K562 (cell line): Measurements from ENCODE around the gene ULK1. TPM values are rescaled to one million over a fixed set of nuclear protein-coding genes. Genes with fewer than 3 reads are reported as not detected.

Experiments used
- CTCF ChIP-seq, 3 experiments: IDR thresholded peaks in 2 of 3; conservative IDR thresholded peaks in 1 of 3; 2 replicates each; pipeline ENCODE4 v1.5.1; 2011 to 2012; ENCODE audit warnings: low read length in 3 of 3, mild to moderate bottlenecking in 3 of 3, control low read depth in 2 of 3, improper control_type of control experiment in 1 of 3, inconsistent platforms in 1 of 3, low read depth in 1 of 3, mixed read lengths in 1 of 3, moderate library complexity in 1 of 3; ENCODE audit not compliant: insufficient read depth in 2 of 3
- CXXC5 ChIP-seq: fragments of 250-450 bp; sonication (Bioruptor Pico); IDR thresholded peaks from 2 replicates; pipeline ENCODE4 v1.8.0; 2022; ENCODE audit warnings: inconsistent platforms, mild to moderate bottlenecking, moderate library complexity
- GMEB1 ChIP-seq: fragments of 250-450 bp; sonication (Bioruptor Pico); IDR thresholded peaks from 2 replicates; pipeline ENCODE4 v1.4.0; 2020; ENCODE audit warnings: mild to moderate bottlenecking
- HMGN3 ChIP-seq: IDR thresholded peaks from 2 replicates; pipeline ENCODE4 v1.6.1; 2011; ENCODE audit warnings: borderline replicate concordance, low read depth, mild to moderate bottlenecking, mixed read lengths, low read length; ENCODE audit not compliant: insufficient read length; ENCODE audit errors: extremely low read depth
- KLF1 ChIP-seq: fragments of 450-650 bp; IDR thresholded peaks from 2 replicates; pipeline ENCODE4 v1.6.1; 2016; ENCODE audit warnings: missing genetic modification characterization, missing compliant biosample characterization
- MCM5 ChIP-seq: fragments of 450-650 bp; IDR thresholded peaks from 2 replicates; pipeline ENCODE4 v1.6.1; 2016; ENCODE audit warnings: low read depth
- PATZ1 ChIP-seq: fragments of 250-450 bp; sonication (Bioruptor Pico); IDR thresholded peaks from 2 replicates; pipeline ENCODE4 v1.5.0; 2020; ENCODE audit warnings: mild to moderate bottlenecking, borderline replicate concordance
- SAFB ChIP-seq: fragments of 200-400 bp; formaldehyde crosslinking; IDR thresholded peaks from 2 replicates; pipeline ENCODE4 v1.6.1; 2017; ENCODE audit warnings: low read depth, low read length, borderline replicate concordance
- SUPT5H ChIP-seq: fragments of 450-650 bp; IDR thresholded peaks from 2 replicates; pipeline ENCODE4 v1.6.1; 2016
- VEZF1 ChIP-seq: fragments of 200-800 bp; sonication (Bioruptor generic); IDR thresholded peaks from 2 replicates; pipeline ENCODE4 v1.6.1; 2017; ENCODE audit warnings: missing genetic modification characterization, missing compliant biosample characterization
- ZNF224 ChIP-seq: sonication (generic); formaldehyde crosslinking; IDR thresholded peaks from 2 replicates; pipeline ENCODE4 v1.8.0; 2022; ENCODE audit warnings: mild to moderate bottlenecking, missing genetic modification reagents
- ZNF280B ChIP-seq: fragments of 250-450 bp; sonication (Bioruptor Pico); IDR thresholded peaks from 2 replicates; pipeline ENCODE4 v1.5.1; 2021; ENCODE audit warnings: mild to moderate bottlenecking
- ZNF77 ChIP-seq: fragments of 250-450 bp; sonication (Bioruptor Pico); IDR thresholded peaks from 2 replicates; pipeline ENCODE4 v1.5.0; 2020
- polyA plus RNA-seq, 8 experiments: library from polyadenylated mRNA; depleted of rRNA in 4 of 8; stranded (reverse) in 5 of 8; unstranded in 3 of 8; fragments of >200 nt; fragmentation: Nextera tagmentation in 2 of 8; fragmentation: Illumina TruSeq in 1 of 8; extraction: Ambion mirVana in 2 of 8; extraction: Trizol in 1 of 8; gene quantifications; 2 replicates each; pipeline versions ENCODE4 v1.2.1 to v1.2.3, GENCODE V29; 2011 to 2014; ENCODE audit warnings: inconsistent platforms in 1 of 8, missing spikeins in 1 of 8
- total RNA-seq, 7 experiments: library from RNA; depleted of rRNA in 6 of 7; stranded (reverse); fragments of >200 nt in 6 of 7; fragmentation: Illumina TruSeq in 2 of 7; extraction: Trizol in 2 of 7; gene quantifications; 2 replicates each; pipeline versions ENCODE4 v1.2.1 to v1.2.3, GENCODE V29; 2011 to 2021; ENCODE audit warnings: low replicate concordance in 1 of 7

Gene ULK1
- total and polyA plus RNA-seq, 9 of the 15 experiments (the other 6 are each of a cell fraction or from before 2014, with no cell fraction given), result 0.15 to 29.4 (median 2.5) TPM

- no peak for TF ChIP-seq CTCF (IDR thresholded peaks at IDR 0.05 in 2 of 3, conservative IDR thresholded peaks at IDR 0.05 in 1 of 3; ENCODE audit: insufficient read depth in 2 of 3, low read depth in 1 of 3, low read length in 3 of 3)
- TF ChIP-seq PATZ1 (CRISPR knock-in tag), result no peak
- no peak for TF ChIP-seq ZNF224 (CRISPR knock-in tag)
- no peak for TF ChIP-seq VEZF1
- TF ChIP-seq CXXC5 (CRISPR knock-in tag), result no peak
- no peak for TF ChIP-seq SAFB
- no peak for TF ChIP-seq GMEB1 (CRISPR knock-in tag)
- no peak for TF ChIP-seq ZNF280B (CRISPR knock-in tag)
- 0 out of 2 replicates have a peak, but pooled peaks have one; percentile 32 for TF ChIP-seq SUPT5H
- TF ChIP-seq MCM5, result no peak
- TF ChIP-seq KLF1 (tag), result no peak
- no peak for TF ChIP-seq ZNF77
- TF ChIP-seq HMGN3, result peak; percentile 49
Observed at GRCh38 chr12:131919366-131920156, 25.1 kb downstream of the ULK1 start (continued).
